A549 (cell line): ENCODE results near the gene FBXO31.

ENCODE experiments used
- CHD2 ChIP-seq: fragments of 150-350 bp; IDR thresholded peaks from 2 replicates; pipeline ENCODE4 v1.6.1; 2014; ENCODE audit warnings: low read length; ENCODE audit not compliant: partially characterized antibody
- CTCF ChIP-seq: fragments of >200 bp; sonication (Bioruptor Twin); formaldehyde crosslinking; IDR thresholded peaks from 3 replicates; pipeline ENCODE4 v1.5.1; 2016
- ELK1 ChIP-seq: fragments of 150-350 bp; IDR thresholded peaks from 2 replicates; pipeline ENCODE4 v1.6.1; 2014; ENCODE audit warnings: low read depth, mild to moderate bottlenecking, low read length
- ESRRA ChIP-seq: fragments of 150-350 bp; IDR thresholded peaks from 2 replicates; pipeline ENCODE4 v1.6.1; 2014; ENCODE audit warnings: mild to moderate bottlenecking, low read length, borderline replicate concordance
- FOSB ChIP-seq: fragments of 250-450 bp; sonication (Bioruptor Pico); IDR thresholded peaks from 2 replicates; pipeline ENCODE4 v1.5.0; 2020; ENCODE audit warnings: mild to moderate bottlenecking, moderate library complexity
- MAX ChIP-seq: IDR thresholded peaks from 2 replicates; pipeline ENCODE4 v1.6.1; 2012
- POLR2A ChIP-seq: IDR thresholded peaks from 2 replicates; pipeline ENCODE4 v1.6.1; 2012; ENCODE audit warnings: mild to moderate bottlenecking, low read length
- POLR2AphosphoS2 ChIP-seq: conservative IDR thresholded peaks from 2 replicates; pipeline ENCODE4 v1.6.1; 2012; ENCODE audit warnings: low read length, improper control_type of control experiment, inconsistent platforms
- RARB ChIP-seq: fragments of 250-450 bp; sonication (Bioruptor Pico); IDR thresholded peaks from 2 replicates; pipeline ENCODE4 v1.8.0; 2021; ENCODE audit warnings: mild to moderate bottlenecking, moderate library complexity

GRCh38 chr16:87375426-87376135 lies 8.0 kb downstream of the FBXO31 start:
- no peak for TF ChIP-seq FOSB (CRISPR knock-in tag)
- no peak for TF ChIP-seq POLR2A
- TF ChIP-seq ELK1 = no peak
- TF ChIP-seq RARB (CRISPR knock-in tag) = no peak
- no peak for TF ChIP-seq CTCF
- no peak for TF ChIP-seq ESRRA
- no peak for TF ChIP-seq POLR2AphosphoS2
- no peak for TF ChIP-seq MAX
- no peak for TF ChIP-seq CHD2
